SK-N-SH treated with all-trans-retinoic acid at 6 μM for 48 hours (cell line): ENCODE results near the gene PREP.

Source experiments
- PATZ1 ChIP-seq: fragments of 250-450 bp; sonication (Bioruptor Pico); IDR thresholded peaks from 2 replicates; pipeline ENCODE4 v1.8.0; 2020; ENCODE audit warnings: mild to moderate bottlenecking, moderate library complexity, borderline replicate concordance
- POU6F1 ChIP-seq: fragments of 250-450 bp; sonication (Bioruptor Pico); IDR thresholded peaks from 2 replicates; pipeline ENCODE4 v1.8.0; 2021; ENCODE audit warnings: low read depth, mild to moderate bottlenecking, moderate library complexity, borderline replicate concordance
- TCF4 ChIP-seq: fragments of 250-450 bp; sonication (Bioruptor Pico); IDR thresholded peaks from 2 replicates; pipeline ENCODE4 v1.8.0; 2021; ENCODE audit warnings: mild to moderate bottlenecking, moderate library complexity, borderline replicate concordance
- ZFP3 ChIP-seq: fragments of 250-450 bp; sonication (Bioruptor Pico); IDR thresholded peaks from 2 replicates; pipeline ENCODE4 v1.5.0; 2020; ENCODE audit warnings: mild to moderate bottlenecking, moderate library complexity
- ZNF70 ChIP-seq: fragments of 450-650 bp; formaldehyde crosslinking; IDR thresholded peaks from 2 replicates; pipeline ENCODE4 v1.5.0; 2020; ENCODE audit warnings: mild to moderate bottlenecking, moderate library complexity
- TF ChIP-seq, protein P1 (sequence below): fragments of 250-450 bp; sonication (Bioruptor Pico); IDR thresholded peaks from 2 replicates; pipeline ENCODE4 v1.5.0; 2020; ENCODE audit warnings: mild to moderate bottlenecking, moderate library complexity

GRCh38 chr6:105431226-105431625, 28.3 kb upstream of the PREP start:
- TF ChIP-seq PATZ1 (CRISPR knock-in tag) (no peak), POU6F1 (CRISPR knock-in tag) (no peak), TCF4 (CRISPR knock-in tag) (no peak), ZNF70 (CRISPR knock-in tag) (no peak), ZFP3 (no peak)
- TF ChIP-seq, protein P1, sequence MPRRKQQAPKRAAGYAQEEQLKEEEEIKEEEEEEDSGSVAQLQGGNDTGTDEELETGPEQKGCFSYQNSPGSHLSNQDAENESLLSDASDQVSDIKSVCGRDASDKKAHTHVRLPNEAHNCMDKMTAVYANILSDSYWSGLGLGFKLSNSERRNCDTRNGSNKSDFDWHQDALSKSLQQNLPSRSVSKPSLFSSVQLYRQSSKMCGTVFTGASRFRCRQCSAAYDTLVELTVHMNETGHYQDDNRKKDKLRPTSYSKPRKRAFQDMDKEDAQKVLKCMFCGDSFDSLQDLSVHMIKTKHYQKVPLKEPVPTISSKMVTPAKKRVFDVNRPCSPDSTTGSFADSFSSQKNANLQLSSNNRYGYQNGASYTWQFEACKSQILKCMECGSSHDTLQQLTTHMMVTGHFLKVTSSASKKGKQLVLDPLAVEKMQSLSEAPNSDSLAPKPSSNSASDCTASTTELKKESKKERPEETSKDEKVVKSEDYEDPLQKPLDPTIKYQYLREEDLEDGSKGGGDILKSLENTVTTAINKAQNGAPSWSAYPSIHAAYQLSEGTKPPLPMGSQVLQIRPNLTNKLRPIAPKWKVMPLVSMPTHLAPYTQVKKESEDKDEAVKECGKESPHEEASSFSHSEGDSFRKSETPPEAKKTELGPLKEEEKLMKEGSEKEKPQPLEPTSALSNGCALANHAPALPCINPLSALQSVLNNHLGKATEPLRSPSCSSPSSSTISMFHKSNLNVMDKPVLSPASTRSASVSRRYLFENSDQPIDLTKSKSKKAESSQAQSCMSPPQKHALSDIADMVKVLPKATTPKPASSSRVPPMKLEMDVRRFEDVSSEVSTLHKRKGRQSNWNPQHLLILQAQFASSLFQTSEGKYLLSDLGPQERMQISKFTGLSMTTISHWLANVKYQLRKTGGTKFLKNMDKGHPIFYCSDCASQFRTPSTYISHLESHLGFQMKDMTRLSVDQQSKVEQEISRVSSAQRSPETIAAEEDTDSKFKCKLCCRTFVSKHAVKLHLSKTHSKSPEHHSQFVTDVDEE (CRISPR knock-in tag) = no peak
